ENCODE results near the gene ABAT.

Gene ABAT

GRCh38 chr16:8720080-8720966 lies 45.9 kb downstream of the ABAT start:
- Histone ChIP-seq H3F3A (ENCODE audit: insufficient read depth, low read length) (no peaks in the 10 kb centered on the region), H3K27ac (ENCODE audit: low read depth, low read length, poor library complexity, severe bottlenecking) (no peak overlapping the region), H3K4me1 (ENCODE audit: insufficient read depth, low read length, severe bottlenecking) (no peaks in the 10 kb centered on the region), H3K4me2 (ENCODE audit: low read length) (no peak overlapping the region), H3K4me3 (ENCODE audit: low read depth, low read length, poor library complexity, severe bottlenecking) (no peak overlapping the region), H3K36me3 (ENCODE audit: insufficient read depth, low read length) (no peaks in the 10 kb centered on the region; the same call in 1 of the 2 replicates), H3K27me3 (ENCODE audit: insufficient read depth, low read length) (no peaks in the 10 kb centered on the region; the same call in 1 of the 2 replicates), H3K9me3 (ENCODE audit: low read length) (peaks cover 2% of the 10 kb centered on the region; the same call in 1 of the 2 replicates), H2AFZ (ENCODE audit: low read length) (no peak overlapping the region), H3K79me2 (ENCODE audit: insufficient read depth, low read length) (no peaks in the 10 kb centered on the region), H4K20me1 (ENCODE audit: insufficient read depth, low read length) (no peaks in the 10 kb centered on the region), H3K9ac (ENCODE audit: low read length) (no peak overlapping the region), H3K9me2 (ENCODE audit: low read depth, low read length) (no peaks in the 10 kb centered on the region)
- TF ChIP-seq EZH2 (IDR thresholded peaks at IDR 0.05; ENCODE audit: borderline replicate concordance, low read length) (no peak), CTCF (IDR thresholded peaks at IDR 0.05; ENCODE audit: low read length) (no peak)

GRCh38 chr16:8720967-8721308 lies 46.5 kb downstream of the ABAT start:
- no peaks in the 10 kb centered on the region; the same call in 1 of the 2 replicates for H3K27me3 ChIP-seq (ENCODE audit: insufficient read depth, low read length)
- no peaks in the 10 kb centered on the region for H4K20me1 ChIP-seq (ENCODE audit: insufficient read depth, low read length)
- H3K9ac ChIP-seq (ENCODE audit: low read length): no peak overlapping the region
- no peak overlapping the region for H3K27ac ChIP-seq (ENCODE audit: low read depth, low read length, poor library complexity, severe bottlenecking)
- no peak overlapping the region for H2AFZ ChIP-seq (ENCODE audit: low read length)
- TF ChIP-seq EZH2 (IDR thresholded peaks at IDR 0.05; ENCODE audit: borderline replicate concordance, low read length): no peak
- no peak for TF ChIP-seq CTCF (IDR thresholded peaks at IDR 0.05; ENCODE audit: low read length)
- peaks cover 2% of the 10 kb centered on the region; the same call in 1 of the 2 replicates for H3K9me3 ChIP-seq (ENCODE audit: low read length)
- H3K4me2 ChIP-seq (ENCODE audit: low read length): no peak overlapping the region
- no peaks in the 10 kb centered on the region for H3K79me2 ChIP-seq (ENCODE audit: insufficient read depth, low read length)
- no peaks in the 10 kb centered on the region for H3K4me1 ChIP-seq (ENCODE audit: insufficient read depth, low read length, severe bottlenecking)
- no peaks in the 10 kb centered on the region; the same call in 1 of the 2 replicates for H3K36me3 ChIP-seq (ENCODE audit: insufficient read depth, low read length)
- H3K4me3 ChIP-seq (ENCODE audit: low read depth, low read length, poor library complexity, severe bottlenecking): no peak overlapping the region
- H3F3A ChIP-seq (ENCODE audit: insufficient read depth, low read length): no peaks in the 10 kb centered on the region
- H3K9me2 ChIP-seq (ENCODE audit: low read depth, low read length): no peaks in the 10 kb centered on the region

GRCh38 chr16:8721336-8722024 lies 47.1 kb downstream of the ABAT start:
- no peak for TF ChIP-seq EZH2 (IDR thresholded peaks at IDR 0.05; ENCODE audit: borderline replicate concordance, low read length)
- TF ChIP-seq CTCF (IDR thresholded peaks at IDR 0.05; ENCODE audit: low read length): no peak
- no peak overlapping the region for H3K27ac ChIP-seq (ENCODE audit: low read depth, low read length, poor library complexity, severe bottlenecking)
- H3K4me2 ChIP-seq (ENCODE audit: low read length): no peak overlapping the region

More at GRCh38 chr16:8721336-8722024, 47.1 kb downstream of the ABAT start:
- no peaks in the 10 kb centered on the region for H3K4me1 ChIP-seq (ENCODE audit: insufficient read depth, low read length, severe bottlenecking)
- H3K9me2 ChIP-seq (ENCODE audit: low read depth, low read length): no peaks in the 10 kb centered on the region
- H3K9me3 ChIP-seq (ENCODE audit: low read length): peaks cover 2% of the 10 kb centered on the region; the same call in 1 of the 2 replicates
- no peak overlapping the region for H3K9ac ChIP-seq (ENCODE audit: low read length)
- H3K36me3 ChIP-seq (ENCODE audit: insufficient read depth, low read length): no peaks in the 10 kb centered on the region; the same call in 1 of the 2 replicates
- no peaks in the 10 kb centered on the region; the same call in 1 of the 2 replicates for H3K27me3 ChIP-seq (ENCODE audit: insufficient read depth, low read length)
- H3K79me2 ChIP-seq (ENCODE audit: insufficient read depth, low read length): no peaks in the 10 kb centered on the region
- H3F3A ChIP-seq (ENCODE audit: insufficient read depth, low read length): no peaks in the 10 kb centered on the region
- no peak overlapping the region for H3K4me3 ChIP-seq (ENCODE audit: low read depth, low read length, poor library complexity, severe bottlenecking)
- H4K20me1 ChIP-seq (ENCODE audit: insufficient read depth, low read length): no peaks in the 10 kb centered on the region
- no peak overlapping the region for H2AFZ ChIP-seq (ENCODE audit: low read length)

All from OCI-LY1 (cell line).